ENCODE measurements around the gene IL21.
A peak's percentile ranks its signal among the peaks of the same experiment; 100 is the strongest.

Gene IL21

GRCh38 chr4:122632396-122633143, 11.7 kb upstream of the IL21 start:
- no peak for FAIRE-seq

- FAIRE-seq = no peak
Observed at GRCh38 chr4:122625156-122625555, 4.3 kb upstream of the IL21 start.

GRCh38 chr4:122624205-122624604, 3.3 kb upstream of the IL21 start:
- no peak for FAIRE-seq

GRCh38 chr4:122623637-122624166, 2.8 kb upstream of the IL21 start:
- FAIRE-seq = no peak

- FAIRE-seq = no peak
Observed at GRCh38 chr4:122622400-122622799, 1.5 kb upstream of the IL21 start.

GRCh38 chr4:122619611-122620010, 1.3 kb downstream of the IL21 start:
- no peak for FAIRE-seq

- FAIRE-seq = no peak
Observed at GRCh38 chr4:122617597-122618593, 3.0 kb downstream of the IL21 start.

GRCh38 chr4:122616915-122617596, 3.8 kb downstream of the IL21 start:
- no peak for FAIRE-seq

- no peak for FAIRE-seq
Observed at GRCh38 chr4:122614621-122615020, 6.2 kb downstream of the IL21 start.

- no peak for FAIRE-seq
Observed at GRCh38 chr4:122612540-122612939, 8.3 kb downstream of the IL21 start.

- FAIRE-seq = no peak
Observed at GRCh38 chr4:122606364-122607043, 14.4 kb downstream of the IL21 start.

- no peak for FAIRE-seq
Observed at GRCh38 chr4:122604146-122604545, 16.7 kb downstream of the IL21 start.

GRCh38 chr4:122603156-122603574, 17.7 kb downstream of the IL21 start:
- FAIRE-seq = no peak

GRCh38 chr4:122602277-122603142, 18.4 kb downstream of the IL21 start:
- FAIRE-seq = no peak

GRCh38 chr4:122591196-122591595, 29.7 kb downstream of the IL21 start:
- FAIRE-seq = no peak

- no peak for FAIRE-seq
Observed at GRCh38 chr4:122588453-122589238, 32.2 kb downstream of the IL21 start.

- FAIRE-seq = no peak
Observed at GRCh38 chr4:122584519-122584918, 36.3 kb downstream of the IL21 start.

GRCh38 chr4:122583906-122584305, 37.0 kb downstream of the IL21 start:
- FAIRE-seq = no peak

GRCh38 chr4:122577808-122578781, 42.8 kb downstream of the IL21 start:
- peak; percentile 68 for FAIRE-seq

Measured in colon (tissue), 2 donors.